HG03378 (cell line): Measurements from ENCODE around the gene CA6.
"Not testable (repeated sequence)": the region's sequence is repeated elsewhere in the genome, so short reads cannot be mapped to it uniquely, and the experiment has no call there.

Source experiments
- ATAC-seq: cut with Tn5 transposase; IDR thresholded peaks from one replicate; pipeline ENCODE4 v1.9.1; 2021; ENCODE audit warnings: mild to moderate bottlenecking, moderate library complexity; ENCODE audit not compliant: unreplicated experiment

The CA6 gene

DNA sequence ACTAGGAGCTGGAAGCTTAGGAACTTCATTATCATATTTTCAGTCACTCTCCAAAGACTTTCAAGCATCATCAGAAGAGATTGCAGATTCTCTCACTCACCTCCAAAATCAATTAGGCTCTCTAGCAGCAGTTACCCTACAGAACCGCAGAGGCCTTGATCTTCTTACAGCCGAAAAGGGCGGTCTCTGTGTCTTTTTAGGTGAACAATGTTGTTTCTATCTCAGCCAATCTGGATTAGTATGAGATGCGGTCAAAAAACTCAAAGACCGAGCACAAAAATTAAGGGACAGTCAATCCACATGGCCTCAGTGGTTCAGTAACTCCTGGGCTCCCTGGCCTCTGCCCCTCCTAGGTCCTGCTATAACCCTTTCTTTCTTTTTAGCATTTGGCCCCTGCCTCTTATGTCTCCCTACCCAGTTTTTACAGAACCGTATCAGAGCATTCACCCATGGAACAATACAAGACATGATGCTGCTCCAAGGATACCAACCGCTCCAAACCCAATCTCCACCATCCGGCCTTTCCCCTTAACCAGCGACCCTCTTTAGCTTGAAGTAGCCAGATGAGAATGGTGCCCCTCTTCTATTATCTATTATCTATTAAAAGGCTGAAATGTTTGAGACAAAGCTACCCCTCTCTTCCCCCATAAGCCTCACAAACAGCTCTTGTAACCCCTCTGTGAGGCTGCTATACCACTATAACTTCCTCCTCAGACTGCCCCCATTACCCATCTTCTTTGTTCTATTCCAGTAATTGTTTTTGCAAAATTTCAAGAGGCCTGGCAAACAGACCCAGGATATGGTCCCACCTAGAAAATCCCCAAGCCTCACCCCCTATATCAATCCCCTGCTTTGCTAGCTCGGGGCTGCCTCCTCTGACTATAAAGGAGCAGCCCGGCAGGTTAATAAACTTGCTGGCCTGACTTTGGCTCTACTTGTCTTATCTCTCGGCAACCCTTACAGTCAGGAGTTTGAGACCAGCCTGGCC, 18.7 kb upstream of the CA6 start:
- no peak for ATAC-seq

- no peak for ATAC-seq
Observed at GRCh38 chr1:8930116-8930515, 15.6 kb upstream of the CA6 start.

DNA sequence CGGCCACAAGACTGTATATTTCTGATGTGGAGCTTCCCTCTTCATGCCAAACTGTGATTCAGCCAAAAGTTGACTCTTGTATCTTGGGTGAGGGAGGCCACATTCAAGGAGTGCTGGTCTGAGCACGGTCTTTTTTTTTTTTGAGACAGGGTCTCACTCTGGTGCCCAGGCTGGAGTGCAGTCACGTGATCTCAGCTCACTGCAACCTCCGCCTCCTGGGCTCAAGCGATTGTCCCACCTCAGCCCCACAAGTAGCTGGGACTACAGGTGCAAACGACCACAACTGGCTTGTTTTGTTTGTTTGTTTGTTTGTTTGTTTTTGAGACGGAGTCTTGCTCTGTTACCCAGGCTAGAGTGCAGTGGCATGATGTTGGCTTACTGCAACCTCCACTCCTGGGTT, 8.6 kb upstream of the CA6 start:
- ATAC-seq, result not testable (repeated sequence)

- no peak for ATAC-seq
Observed at GRCh38 chr1:8937701-8938100, 8.0 kb upstream of the CA6 start.

- ATAC-seq, result no peak
Observed at GRCh38 chr1:8938232-8938999, 7.3 kb upstream of the CA6 start.

- no peak for ATAC-seq
Observed at GRCh38 chr1:8939000-8939265, 6.7 kb upstream of the CA6 start.

DNA sequence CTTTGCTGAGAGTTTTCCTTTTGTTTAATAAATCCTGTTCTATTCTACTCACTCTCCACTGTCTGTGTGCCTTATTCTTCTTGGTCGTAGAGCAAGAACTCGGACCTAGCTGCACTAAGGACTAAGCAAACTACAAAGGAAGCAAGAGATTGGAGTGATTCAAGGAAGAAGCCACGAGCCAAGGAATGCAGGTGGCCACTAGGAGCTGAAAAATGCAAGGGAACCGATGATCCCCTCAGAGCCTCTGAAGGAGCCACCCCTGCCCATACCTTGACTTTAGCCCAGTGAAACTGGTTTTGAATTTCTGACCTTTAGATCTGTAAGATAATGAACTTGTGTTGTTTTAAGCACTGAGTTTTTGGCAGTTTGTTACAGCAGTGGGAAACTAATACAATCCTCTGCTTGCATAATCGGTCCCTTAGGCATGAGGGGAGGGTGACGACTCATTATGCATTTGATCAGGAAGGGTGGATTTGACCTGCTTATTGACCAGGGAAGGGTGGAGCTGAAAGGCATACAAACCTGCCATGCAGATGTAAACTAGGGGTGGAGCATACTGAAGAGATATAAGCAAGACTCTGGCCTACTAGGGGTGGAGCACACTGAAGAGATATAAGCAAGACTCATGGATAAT, 6.2 kb upstream of the CA6 start:
- no peak for ATAC-seq

DNA sequence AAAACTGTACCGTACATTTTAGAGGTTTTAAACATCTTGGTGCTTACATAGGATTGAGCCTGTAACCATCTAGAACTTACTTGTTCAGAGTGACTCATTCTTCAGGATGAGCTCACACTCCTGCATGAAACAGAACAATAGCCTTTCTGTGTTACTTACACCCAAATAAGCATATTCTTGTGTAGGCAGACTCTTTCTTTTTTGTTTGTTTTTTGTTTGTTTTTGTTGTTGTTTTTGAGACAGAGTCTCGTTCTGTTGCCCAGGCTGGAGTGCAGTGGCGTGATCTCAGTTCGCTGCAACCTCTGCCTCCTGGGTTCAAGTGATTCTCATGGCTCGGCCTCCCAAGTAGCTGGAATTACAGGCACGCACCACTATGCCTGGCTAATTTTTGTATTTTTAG, 3.8 kb upstream of the CA6 start:
- ATAC-seq, result no peak

DNA sequence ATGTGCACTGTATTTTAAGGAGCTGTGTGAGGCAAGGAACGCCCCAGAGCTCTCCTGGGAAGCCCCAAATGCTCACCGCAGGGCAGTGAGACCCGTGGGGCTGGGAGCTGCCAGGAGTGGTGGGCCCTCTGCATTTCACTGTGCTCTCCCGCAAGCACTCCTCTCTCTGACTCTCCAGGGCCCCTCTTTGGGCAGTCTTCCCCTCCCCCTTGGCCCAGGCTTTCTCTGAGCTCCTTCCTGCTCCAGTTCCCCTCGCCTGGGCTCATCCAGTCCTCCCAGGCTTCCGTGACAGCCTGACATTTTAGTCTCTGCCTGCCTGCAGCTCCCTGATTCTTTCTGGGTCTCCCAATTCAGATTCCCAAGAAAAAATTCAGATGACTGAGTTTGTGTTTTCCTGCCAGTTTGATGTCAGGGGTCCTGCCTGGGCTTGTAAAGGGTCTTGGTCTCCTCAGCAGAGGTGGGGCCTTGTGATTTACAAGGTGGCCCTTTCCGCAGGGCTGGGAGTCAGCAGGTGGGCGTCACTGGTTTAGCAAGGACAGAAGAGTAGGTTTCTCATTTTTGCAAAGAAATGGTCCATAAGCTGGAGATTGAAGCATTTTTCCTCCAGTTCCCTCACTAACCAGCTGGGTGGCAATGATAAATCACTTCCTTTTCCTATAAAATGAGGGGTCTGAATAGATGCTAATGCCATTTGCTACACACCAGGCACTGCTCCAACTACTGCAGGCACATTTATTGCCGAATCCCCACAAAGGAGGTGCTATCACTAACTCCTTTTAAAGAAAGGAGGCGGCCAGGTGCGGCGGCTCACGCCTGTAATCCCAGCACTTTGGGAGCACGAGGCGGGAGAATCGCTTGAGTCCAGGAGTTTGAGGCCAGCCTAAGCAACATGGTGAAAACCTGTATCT, 1.9 kb upstream of the CA6 start:
- ATAC-seq, result no peak

DNA sequence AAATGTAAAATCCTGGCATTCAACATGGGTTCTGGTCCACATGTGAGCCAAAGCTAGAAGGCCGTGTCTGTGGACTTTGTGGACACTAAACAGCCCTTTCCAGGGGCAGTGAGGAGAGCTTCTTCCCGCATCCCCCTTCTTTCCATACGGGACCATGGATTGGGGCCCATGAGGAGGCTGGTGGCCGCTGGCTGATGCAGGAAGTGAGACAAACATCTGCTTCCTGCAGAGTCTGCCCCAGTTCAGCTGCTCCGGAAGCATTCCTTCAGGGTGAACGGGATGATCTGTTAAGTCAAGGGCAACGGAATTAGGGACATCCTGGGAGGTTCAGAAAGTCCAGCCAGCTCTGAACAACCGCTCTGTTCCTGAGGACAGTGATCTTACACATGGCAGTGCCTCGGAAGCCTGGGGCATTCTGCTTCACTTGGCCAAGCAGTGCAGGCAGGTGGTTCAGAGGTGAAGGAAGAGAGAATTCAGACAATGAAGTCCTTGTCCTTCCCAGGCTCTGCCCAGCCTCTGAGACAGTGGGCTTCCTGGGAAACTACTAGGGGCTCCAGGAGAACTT, 1.5 kb downstream of the CA6 start:
- no peak for ATAC-seq

- no peak for ATAC-seq
Observed at GRCh38 chr1:8950309-8950708, 4.6 kb downstream of the CA6 start.

DNA sequence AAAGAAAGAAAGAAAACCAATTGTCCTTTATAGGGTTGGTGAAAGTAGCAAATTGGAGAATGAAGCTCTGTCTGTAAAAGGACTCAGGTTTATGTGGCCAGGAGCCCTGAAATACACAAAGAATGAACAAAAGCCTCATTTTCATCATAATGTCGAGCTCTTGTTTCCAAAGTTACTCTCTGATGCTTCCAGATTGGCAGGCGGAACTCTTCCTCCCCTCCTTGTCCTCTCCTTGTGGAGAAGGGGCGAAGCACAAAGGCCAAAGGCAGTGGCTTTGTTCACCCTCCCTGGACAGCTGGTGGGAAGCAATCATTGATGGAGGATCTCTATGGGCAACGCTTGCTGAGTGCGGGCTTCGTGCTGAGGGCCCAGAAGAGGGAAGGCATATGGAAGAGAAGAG, 5.6 kb downstream of the CA6 start:
- ATAC-seq, result no peak

GRCh38 chr1:8955406-8955805, 9.7 kb downstream of the CA6 start:
- no peak for ATAC-seq

- ATAC-seq, result no peak
Observed at GRCh38 chr1:8956461-8957349, 11.0 kb downstream of the CA6 start.

DNA sequence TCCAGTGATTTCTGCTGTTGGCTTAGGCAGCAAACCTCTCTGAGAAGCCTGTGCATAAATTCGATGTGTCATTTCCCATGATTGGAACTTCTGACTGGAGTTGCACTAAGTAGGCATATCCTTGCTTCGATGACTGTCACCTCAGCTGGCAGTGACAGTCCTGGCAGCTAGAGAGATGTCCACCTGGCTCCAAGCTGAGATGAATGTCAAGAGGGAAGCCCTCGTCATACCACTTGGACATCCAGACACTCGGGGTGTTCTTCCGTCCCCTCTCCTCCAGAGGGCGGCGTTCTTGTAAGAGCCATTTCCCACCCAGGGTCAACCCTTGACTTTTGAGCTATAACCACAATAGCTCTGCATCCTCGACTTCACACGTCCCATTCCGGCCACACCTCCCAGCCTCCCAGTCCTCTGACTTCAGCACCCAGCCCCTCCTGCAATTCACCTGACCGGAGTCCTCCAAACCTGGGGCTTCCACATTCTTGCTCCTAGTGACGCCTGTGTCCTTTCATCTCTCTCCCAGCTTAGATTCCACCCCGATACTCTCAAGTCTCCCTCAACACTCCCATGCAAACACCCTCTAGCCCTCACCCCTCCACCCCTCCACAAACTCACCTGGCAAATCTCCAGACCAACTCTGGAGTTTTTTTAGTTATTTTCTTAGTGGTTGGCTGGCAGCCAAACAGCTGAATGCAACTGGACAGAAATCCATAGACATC, 17.3 kb downstream of the CA6 start:
- no peak for ATAC-seq

GRCh38 chr1:8963963-8964362, 18.3 kb downstream of the CA6 start:
- no peak for ATAC-seq

GRCh38 chr1:8965121-8965820, 19.6 kb downstream of the CA6 start:
- no peak for ATAC-seq

DNA sequence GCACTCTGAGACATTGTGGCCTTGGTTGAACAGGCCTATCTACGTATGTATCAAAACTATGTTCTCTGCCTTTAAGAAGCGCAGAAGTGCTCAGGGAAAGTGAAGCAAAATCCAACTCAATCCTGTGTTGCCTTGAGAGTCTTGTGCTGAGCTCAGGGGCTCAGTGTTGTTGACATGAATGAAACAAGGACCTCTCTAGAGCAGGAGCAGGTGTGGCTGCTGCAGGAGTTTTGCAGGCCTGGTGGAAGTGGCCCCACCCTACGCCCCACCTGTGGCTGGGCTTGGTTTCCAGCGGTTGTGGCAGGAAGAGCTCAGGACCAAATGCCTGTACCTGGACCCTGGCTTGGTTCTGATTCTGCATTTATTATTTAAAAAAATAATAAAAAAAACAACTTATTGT, 20.9 kb downstream of the CA6 start:
- no peak for ATAC-seq
